Cardiac muscle cell (in vitro differentiated cells and primary cell): ENCODE measurements around the gene CPT1B. TPM values are rescaled to one million over a fixed set of nuclear protein-coding genes. Genes with fewer than 3 reads are reported as not detected.

ENCODE experiments used
- DNase-seq, 2 donors: peaks; one replicate each; pipeline versions ENCODE4 v3.0.0 to v3.0.0-alpha.2; 2010 to 2017; ENCODE audit warnings: low read depth in 1 of 2, low spot score in 1 of 2
- H3K27ac ChIP-seq: fragments of 200-600 bp; sonication (generic); 2 replicates; pipeline ENCODE4 v1.5.1; 2016
- H3K27me3 ChIP-seq: fragments of 200-600 bp; sonication (generic); 2 replicates; pipeline ENCODE4 v1.6.0; 2016; ENCODE audit warnings: control low read depth
- H3K36me3 ChIP-seq: fragments of 200-600 bp; sonication (generic); 2 replicates; pipeline ENCODE4 v1.5.1; 2016; ENCODE audit warnings: control low read depth
- H3K4me1 ChIP-seq: fragments of 200-600 bp; sonication (generic); 2 replicates; pipeline ENCODE4 v1.8.1; 2017; ENCODE audit warnings: low read depth, mild to moderate bottlenecking, mixed run types
- H3K4me3 ChIP-seq: fragments of 200-600 bp; sonication (generic); 2 replicates; pipeline ENCODE4 v1.5.1; 2016; ENCODE audit warnings: mild to moderate bottlenecking
- H3K9me3 ChIP-seq: fragments of 200-600 bp; sonication (generic); 2 replicates; pipeline ENCODE4 v1.5.1; 2017; ENCODE audit warnings: low read depth, mild to moderate bottlenecking, control low read depth
- CTCF ChIP-seq: IDR thresholded peaks from 2 replicates; pipeline ENCODE4 v1.5.1; 2012; ENCODE audit warnings: low read depth, mild to moderate bottlenecking, low read length
- polyA plus RNA-seq: library from polyadenylated mRNA; unstranded; fragments of >200 nt; fragmentation: Nextera tagmentation; extraction: Ambion mirVana; gene quantifications from 2 replicates; pipeline ENCODE4 v1.2.1, GENCODE V29; 2016
- total RNA-seq: library from RNA; depleted of rRNA; stranded (reverse); fragments of >200 nt; gene quantifications from 2 replicates; pipeline ENCODE4 v1.2.3, GENCODE V29; 2016

CPT1B gene
- total and polyA plus RNA-seq, 2 experiments from 2014 or later: 39.1 to 58.7 TPM

- H3K4me3 ChIP-seq: peak overlapping the region; percentile 42
- H3K36me3 ChIP-seq: no peaks in the 10 kb centered on the region
- no peaks in the 10 kb centered on the region for H3K9me3 ChIP-seq
- no peak overlapping the region for H3K27ac ChIP-seq
- peaks cover 27% of the 10 kb centered on the region for H3K27me3 ChIP-seq
- no peak for TF ChIP-seq CTCF
- DNase-seq: peak; percentile 64 to 84
- peaks cover 16% of the 10 kb centered on the region for H3K4me1 ChIP-seq
Observed at GRCh38 chr22:50531962-50532674, 46.1 kb downstream of the CPT1B start.

- Histone ChIP-seq H3K4me3 (peak overlapping the region; percentile 42), H3K27ac (no peak overlapping the region), H3K27me3 (peaks cover 27% of the 10 kb centered on the region), H3K9me3 (no peaks in the 10 kb centered on the region), H3K4me1 (peaks cover 18% of the 10 kb centered on the region), H3K36me3 (no peaks in the 10 kb centered on the region)
- TF ChIP-seq CTCF: no peak
- DNase-seq: peak in 1 of 2 donors; percentile 65
Observed at GRCh38 chr22:50531546-50531961, 46.7 kb downstream of the CPT1B start.

GRCh38 chr22:50530877-50531545, 47.2 kb downstream of the CPT1B start:
- Histone ChIP-seq H3K9me3 (no peaks in the 10 kb centered on the region), H3K27me3 (peaks cover 27% of the 10 kb centered on the region), H3K36me3 (no peaks in the 10 kb centered on the region), H3K4me3 (peak overlapping the region; percentile 42), H3K4me1 (peaks cover 20% of the 10 kb centered on the region), H3K27ac (no peak overlapping the region)
- TF ChIP-seq CTCF: no peak
- peak; percentile 74 to 95 for DNase-seq

GRCh38 chr22:50530580-50530876, 47.7 kb downstream of the CPT1B start:
- no peaks in the 10 kb centered on the region for H3K9me3 ChIP-seq
- peaks cover 27% of the 10 kb centered on the region for H3K27me3 ChIP-seq
- DNase-seq: no peak
- peaks cover 20% of the 10 kb centered on the region for H3K4me1 ChIP-seq
- no peaks in the 10 kb centered on the region for H3K36me3 ChIP-seq
- H3K4me3 ChIP-seq: peak overlapping the region; percentile 42
- no peak for TF ChIP-seq CTCF
- no peak overlapping the region for H3K27ac ChIP-seq

GRCh38 chr22:50529897-50530579, 48.2 kb downstream of the CPT1B start, which contains the start of gene TYMP:
TSS of gene TYMP (minus strand) at chr22:50530012. CDS start at chr22:50529709, 303 bp downstream.
- H3K27ac ChIP-seq: no peak within 1 kb of the TSS
- H3K4me1 ChIP-seq: peaks cover 20% of the 10 kb centered on the region
- peak within 1 kb of the TSS; percentile 42 for H3K4me3 ChIP-seq
- peak in 1 of 2 donors; percentile 94 for DNase-seq
- no peaks in the 10 kb centered on the region for H3K36me3 ChIP-seq
- no peak for TF ChIP-seq CTCF
- H3K27me3 ChIP-seq: peaks cover 27% of the 10 kb centered on the region
- H3K9me3 ChIP-seq: no peaks in the 10 kb centered on the region
